NCI-H748 (cell line): ENCODE measurements around the gene NKIRAS1.

Experiments used
- DNase-seq: peaks from one replicate; lab custom pipeline; 2025; ENCODE audit not compliant: unreplicated experiment; lab: John Stamatoyannopoulos, UW

The NKIRAS1 gene

DNA sequence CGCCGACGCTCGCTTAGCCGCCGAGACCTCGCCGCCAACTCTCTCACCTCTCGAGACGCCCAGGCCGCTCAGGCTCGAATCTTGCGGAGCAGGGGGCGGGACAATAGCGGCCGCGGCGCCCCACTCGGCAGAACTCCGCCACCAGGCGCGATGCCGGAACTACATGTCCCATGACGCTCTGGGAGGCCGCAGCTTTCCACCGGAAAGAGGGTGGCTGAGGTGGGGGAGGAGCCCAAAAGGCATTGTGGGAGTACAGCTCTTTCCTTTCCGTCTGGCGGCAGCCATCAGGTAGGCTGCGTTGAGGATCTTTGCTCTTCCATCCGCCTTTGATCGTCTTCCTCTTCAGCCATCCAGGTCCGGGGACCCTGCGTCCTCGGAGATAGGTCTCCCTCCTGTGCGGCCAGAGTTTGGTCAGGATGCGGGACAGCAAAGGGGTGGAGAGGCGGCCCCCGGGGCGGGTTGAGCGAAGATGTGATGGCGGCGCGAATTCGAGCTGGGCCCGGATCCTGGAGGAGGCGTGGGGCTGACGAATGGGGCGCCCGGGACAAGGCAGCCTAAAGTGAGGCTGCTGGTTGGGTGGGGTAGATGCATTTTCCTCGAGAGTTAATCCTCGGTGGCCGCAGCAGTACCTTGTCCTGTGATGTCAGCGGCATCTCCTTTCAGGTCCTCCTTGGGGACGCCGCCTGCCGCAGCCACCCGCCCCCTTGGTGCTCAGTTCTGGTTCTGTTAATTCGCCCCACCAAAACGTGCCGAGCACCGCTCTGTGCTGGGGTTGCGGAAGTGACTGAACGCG, at the start of gene NKIRAS1, which contains the start of gene RPL15:
Gene NKIRAS1, minus strand, starts transcription at position 105 of the 793 bp plus-strand sequence. CDS start 6,086 bp downstream, outside the sequence.
Gene RPL15, plus strand, starts transcription at position 247 of the 793 bp plus-strand sequence. CDS start 728 bp downstream, outside the sequence.
- DNase-seq: peak; percentile 95

GRCh38 chr3:23966328-23966727, 49.5 kb upstream of the NKIRAS1 start:
- no peak for DNase-seq

- no peak for DNase-seq
Measured at GRCh38 chr3:23964537-23965235, 47.9 kb upstream of the NKIRAS1 start.

GRCh38 chr3:23961913-23962312, 45.1 kb upstream of the NKIRAS1 start:
- DNase-seq: no peak

DNA sequence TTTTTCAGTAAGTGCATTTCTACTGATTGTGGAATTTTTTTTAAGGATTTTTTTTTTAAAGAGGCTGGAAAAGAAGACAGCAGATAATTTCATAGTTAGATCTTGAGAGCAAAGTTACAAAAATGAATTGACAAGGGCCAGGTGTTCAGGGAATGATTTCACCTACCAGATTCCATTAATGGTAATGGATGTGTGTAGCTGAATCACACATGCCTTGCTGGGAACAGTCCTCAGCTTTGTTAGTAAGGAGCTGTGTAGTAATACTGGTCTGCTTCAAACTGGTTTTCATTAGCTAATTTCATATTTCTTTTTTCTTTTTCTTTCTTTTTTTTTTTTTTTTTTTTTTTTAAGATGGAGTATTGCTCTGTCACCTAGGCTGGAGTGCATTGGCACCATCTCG, 44.3 kb upstream of the NKIRAS1 start:
- peak; percentile 20 for DNase-seq

- DNase-seq: peak; percentile 67
Measured at GRCh38 chr3:23960649-23961048, 43.9 kb upstream of the NKIRAS1 start.

DNA sequence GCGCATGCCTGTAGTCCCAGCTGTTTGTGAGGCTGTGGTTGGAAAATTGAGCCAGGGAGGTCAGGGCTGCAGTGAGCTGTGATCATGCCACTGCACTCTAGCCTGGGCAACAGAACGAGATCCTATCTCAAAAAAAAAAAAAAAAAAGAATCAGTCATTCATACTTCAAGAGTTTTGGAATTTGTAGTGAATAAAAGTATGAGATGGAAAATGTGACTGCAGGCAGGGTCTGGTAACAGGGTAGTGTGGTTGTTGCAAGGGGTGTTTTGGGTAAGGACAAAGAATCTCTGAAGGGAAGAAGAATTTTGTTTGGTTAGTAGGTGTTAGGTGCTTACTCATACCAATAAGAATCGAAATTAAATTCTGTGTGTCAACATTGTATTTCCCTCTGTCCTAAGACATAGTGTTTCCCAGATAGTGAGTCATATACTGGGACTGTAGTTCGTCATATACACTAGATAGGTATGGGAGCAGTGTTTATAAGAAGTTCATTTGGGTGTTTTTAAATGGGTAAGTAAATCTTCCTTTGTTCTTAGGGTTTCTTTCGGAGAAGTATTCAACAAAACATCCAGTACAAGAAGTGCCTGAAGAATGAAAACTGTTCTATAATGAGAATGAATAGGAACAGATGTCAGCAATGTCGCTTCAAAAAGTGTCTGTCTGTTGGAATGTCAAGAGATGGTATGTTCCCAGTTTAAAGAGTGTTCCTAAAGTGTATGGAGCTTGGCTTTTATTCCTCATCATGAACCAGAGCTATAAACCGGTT, 42.5 kb upstream of the NKIRAS1 start:
- no peak for DNase-seq

DNA sequence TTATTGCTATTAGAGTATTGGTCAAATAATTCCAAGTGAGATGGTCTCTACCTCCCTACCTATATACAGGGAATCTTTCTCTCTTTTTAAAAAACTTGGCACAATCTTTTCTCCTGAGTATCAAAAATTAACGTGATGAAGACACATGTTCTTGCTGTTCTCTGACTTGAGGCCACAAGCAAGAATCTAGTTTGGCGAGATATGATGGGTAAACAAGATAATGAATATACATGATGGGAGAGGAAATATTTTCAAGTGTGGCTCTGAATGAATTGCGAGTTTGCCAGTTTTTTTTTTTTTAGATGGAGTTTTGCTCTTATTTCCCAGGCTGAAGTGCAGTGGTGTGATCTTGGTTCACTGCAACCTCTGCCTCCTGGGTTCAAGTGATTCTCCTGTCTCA, 39.9 kb upstream of the NKIRAS1 start:
- DNase-seq: no peak

GRCh38 chr3:23954144-23954543, 37.4 kb upstream of the NKIRAS1 start:
- DNase-seq: no peak

DNA sequence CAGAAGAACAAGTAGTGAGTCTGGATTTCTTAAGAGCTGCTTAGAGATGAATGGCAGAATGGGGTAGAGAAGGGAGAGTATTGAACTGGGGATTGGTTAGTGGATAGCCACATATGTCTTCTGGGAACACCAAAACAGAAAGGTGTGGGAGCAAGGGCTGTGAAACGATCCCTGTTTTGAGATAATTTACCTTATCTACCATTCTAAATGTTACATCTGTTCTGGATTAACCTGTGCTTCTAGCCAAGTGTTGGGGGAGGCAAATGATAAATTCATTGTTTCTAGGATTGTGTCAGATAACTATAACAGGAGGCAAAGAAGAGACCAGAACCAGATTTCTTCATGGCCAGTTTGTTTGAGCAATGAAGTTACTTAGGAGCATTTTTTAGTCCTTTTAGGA, 36.7 kb upstream of the NKIRAS1 start:
- no peak for DNase-seq

GRCh38 chr3:23952646-23953045, 35.9 kb upstream of the NKIRAS1 start:
- no peak for DNase-seq

- DNase-seq: no peak
Measured at GRCh38 chr3:23950293-23950692, 33.5 kb upstream of the NKIRAS1 start.

GRCh38 chr3:23949784-23950183, 33.0 kb upstream of the NKIRAS1 start:
- DNase-seq: peak; percentile 34

DNA sequence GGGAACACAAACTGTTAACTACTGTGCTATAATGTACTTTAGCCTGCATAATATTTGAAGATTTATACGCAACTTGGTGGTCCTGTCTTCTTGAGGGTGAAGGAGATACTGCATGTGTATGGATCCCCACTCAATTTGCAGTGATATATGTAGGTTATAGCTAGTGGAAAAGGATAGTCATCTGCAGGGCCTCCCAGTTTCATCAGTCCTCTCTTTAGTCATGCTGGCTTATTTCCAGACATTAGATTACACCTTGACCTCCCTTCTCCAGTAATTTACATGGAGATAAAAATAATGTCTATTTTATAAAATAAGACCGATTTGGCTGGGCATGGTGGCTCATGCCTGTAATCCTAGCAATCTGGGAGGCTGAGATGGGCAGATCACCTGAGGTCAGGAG, 32.0 kb upstream of the NKIRAS1 start:
- DNase-seq: no peak

GRCh38 chr3:23945913-23946687, 29.3 kb upstream of the NKIRAS1 start:
- peak; percentile 95 for DNase-seq

- no peak for DNase-seq
Measured at GRCh38 chr3:23945663-23945912, 28.8 kb upstream of the NKIRAS1 start.

DNA sequence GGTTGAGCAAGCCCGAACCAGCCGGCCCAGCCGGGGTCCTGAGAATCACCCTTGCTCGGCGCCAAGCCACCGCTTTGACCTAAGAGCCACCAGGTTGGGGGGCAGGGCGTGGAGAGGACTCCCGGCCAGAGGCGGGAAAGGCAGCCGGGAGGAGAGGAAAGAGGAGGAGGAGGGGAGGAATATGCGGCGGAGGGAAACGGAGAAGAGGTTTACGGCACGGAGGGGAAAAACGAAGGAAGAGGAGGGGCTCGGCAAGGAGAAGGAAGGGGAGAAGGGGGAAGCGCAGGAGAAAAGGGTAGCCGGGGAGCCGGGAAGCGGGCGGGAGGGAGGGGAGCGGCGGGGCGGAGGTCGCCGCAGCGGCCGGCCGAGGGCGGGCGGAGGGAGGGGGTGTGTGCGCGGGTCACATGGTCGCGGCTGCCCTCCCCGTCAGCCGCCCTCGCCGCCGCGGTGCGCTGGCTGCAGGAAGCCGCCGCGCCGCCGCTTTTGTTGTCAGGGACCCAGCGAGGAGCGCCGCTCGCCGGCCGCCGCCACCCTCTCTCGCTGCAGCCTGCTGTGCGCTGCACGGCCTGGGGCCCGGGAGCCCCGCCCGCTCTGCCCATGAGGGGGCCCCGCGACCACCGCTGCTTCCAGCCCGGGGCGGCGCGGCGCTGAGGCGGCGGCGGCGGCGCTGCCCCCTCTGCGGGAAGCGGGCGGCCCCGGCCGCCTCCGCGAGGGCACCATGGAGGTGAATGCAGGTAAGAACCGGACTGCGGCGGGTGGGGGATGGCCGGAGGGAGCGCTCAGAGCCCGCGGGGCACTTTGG, 28.3 kb upstream of the NKIRAS1 start, which contains the start of gene NR1D2:
Gene NR1D2, plus strand, starts transcription at position 426 of the 802 bp plus-strand sequence. Its CDS starts 293 bp downstream, at position 719.
- peak; percentile 85 for DNase-seq

- peak; percentile 27 for DNase-seq
Measured at GRCh38 chr3:23944007-23944783, 27.4 kb upstream of the NKIRAS1 start.

GRCh38 chr3:23942546-23942945, 25.8 kb upstream of the NKIRAS1 start:
- DNase-seq: no peak
